MCF 10A (cell line): Measurements from ENCODE around the gene KIFBP. TPM values are rescaled to one million over a fixed set of nuclear protein-coding genes. Genes with fewer than 3 reads are reported as not detected.
"Not testable (repeated sequence)": the region's sequence is repeated elsewhere in the genome, so short reads cannot be mapped to it uniquely, and the experiment has no call there.

ENCODE experiments used
- Bru-seq: library from RNA; stranded (reverse); fragments of 400-500 nt; gene quantifications from one replicate; lab custom pipeline; 2021; lab: Mats Ljungman, UMichigan
- BruChase-seq, 2 experiments: library from RNA; stranded (reverse); fragments of 400-500 nt; gene quantifications; one replicate each; lab custom pipeline; 2021; lab: Mats Ljungman, UMichigan
- BruUV-seq: library from RNA; stranded (reverse); fragments of 400-500 nt; replicated peaks from 2 replicates; lab custom pipeline; 2021; lab: Mats Ljungman, UMichigan
- CTCF ChIA-PET: fragments of 300-600 bp; sonication (Branson Sonifier 250); formaldehyde crosslinking; extraction: SDS; loops from one replicate; lab custom pipeline; 2021; ENCODE audit warnings: antibody characterized with exemption, inconsistent platforms; lab: Yijun Ruan, JAX
- POLR2A ChIA-PET: fragments of 300-600, 350-650 bp; sonication (Branson Sonifier 250); formaldehyde crosslinking; extraction: SDS; loops from one replicate; lab custom pipeline; 2020; ENCODE audit warnings: antibody characterized with exemption, inconsistent platforms; lab: Yijun Ruan, JAX
- DNase-seq: peaks from one replicate; pipeline ENCODE4 v3.0.0-alpha.2; 2018; ENCODE audit not compliant: unreplicated experiment
- H3K27ac Mint-ChIP-seq: one replicate; pipeline ENCODE4 v1.8.0; 2022; ENCODE audit warnings: mild to moderate bottlenecking, low read depth, mixed read lengths; ENCODE audit not compliant: unreplicated experiment
- H3K27me3 Mint-ChIP-seq: one replicate; pipeline ENCODE4 v1.8.0; 2022; ENCODE audit warnings: mixed read lengths; ENCODE audit not compliant: insufficient read depth, unreplicated experiment
- H3K36me3 Mint-ChIP-seq: one replicate; pipeline ENCODE4 v1.8.0; 2022; ENCODE audit warnings: mild to moderate bottlenecking, moderate library complexity, mixed read lengths; ENCODE audit not compliant: insufficient read depth, unreplicated experiment
- H3K4me1 Mint-ChIP-seq: one replicate; pipeline ENCODE4 v1.8.0; 2022; ENCODE audit warnings: mixed read lengths; ENCODE audit not compliant: insufficient read depth, unreplicated experiment
- H3K4me3 Mint-ChIP-seq: one replicate; pipeline ENCODE4 v1.8.0; 2022; ENCODE audit warnings: mild to moderate bottlenecking, moderate library complexity, mixed read lengths; ENCODE audit not compliant: unreplicated experiment
- H3K9me3 Mint-ChIP-seq: one replicate; pipeline ENCODE4 v1.8.0; 2022; ENCODE audit warnings: mixed read lengths; ENCODE audit not compliant: unreplicated experiment
- CTCF ChIP-seq: fragments of 200-600 bp; IDR thresholded peaks from one replicate; pipeline ENCODE4 v1.8.0; 2022; ENCODE audit warnings: antibody characterized with exemption, mild to moderate bottlenecking; ENCODE audit not compliant: unreplicated experiment
- intact Hi-C: fragments of 100-400 bp; cut with micrococcal nuclease; formaldehyde crosslinking; loops from 2 replicates; pipeline ENCODE4 v1.14.1; 2022
- long read RNA-seq: library from polyadenylated mRNA; stranded (forward); transcript quantifications from one replicate; pipeline ENCODE4 v2.0.0, GENCODE V29; 2022
- total RNA-seq: library from RNA; stranded (reverse); gene quantifications from 2 replicates; pipeline ENCODE4 v1.2.3, GENCODE V29; 2022

Gene KIFBP
- total RNA-seq (20.9 and 23.2 TPM in 2 replicates), Bru-seq, nascent RNA (percentile 70 among the genes with signal in this experiment), BruChase-seq, experiment 1, labeled RNA remaining after a 6-hour chase (percentile 76 among the genes with signal in this experiment), BruChase-seq, experiment 2, labeled RNA remaining after a 2-hour chase (percentile 75 among the genes with signal in this experiment)
- long read RNA-seq, transcript KIF1BP-201 (7 exons, 2,544 nt): major isoform, 83 of 90 reads
- long read RNA-seq, partial matches to known transcripts: 3 of 90 reads
- long read RNA-seq, other reads (novel, unspliced or antisense): 2 of 90 reads

- intact Hi-C loops: no loop called here
- Mint-ChIP-seq H3K9me3 (no peaks in the 10 kb centered on the region), H3K4me1 (peaks cover 24% of the 10 kb centered on the region), H3K4me3 (peak within 1 kb of the TSS; percentile 98), H3K27ac (peak within 1 kb of the TSS; percentile 97), H3K27me3 (no peaks in the 10 kb centered on the region), H3K36me3 (peaks cover 30% of the 10 kb centered on the region)
- POLR2A ChIA-PET: interaction anchor here (0.6 to 3.4 kb wide), 10 partner anchors 8 to 136 kb away, joined by 3 to 38 read pairs (median 5); partner anchors contain the start of gene DDX21
- DNase-seq: peak; percentile 98
- BruUV-seq: TSS peak; percentile 14
- peak; percentile 26 for TF ChIP-seq CTCF
- CTCF ChIA-PET: interaction anchor here (0.6 to 4.2 kb wide), 11 partner anchors 12 to 521 kb away, joined by 3 to 32 read pairs (median 3); no protein-coding TSS in a partner anchor
Observed at GRCh38 chr10:68988530-68989316, at the start of gene KIFBP. Gene KIFBP (plus strand): TSS chr10:68988803. CDS start chr10:68988833, 30 bp downstream.

- no peaks in the 10 kb centered on the region for H3K27me3 Mint-ChIP-seq
- H3K4me3 Mint-ChIP-seq: no peak overlapping the region
- no peak for TF ChIP-seq CTCF
- H3K9me3 Mint-ChIP-seq: no peaks in the 10 kb centered on the region
- H3K27ac Mint-ChIP-seq: no peak overlapping the region
- intact Hi-C loops: no loop called here
- BruUV-seq: no TSS peak
- peaks cover 68% of the 10 kb centered on the region for H3K36me3 Mint-ChIP-seq
- ChIA-PET CTCF (interaction anchor here (0.6 kb wide), 2 partner anchors 333 to 399 kb away, joined by 3 to 4 read pairs; no protein-coding TSS in a partner anchor), POLR2A (interaction anchor here (0.7 to 1.1 kb wide), 3 partner anchors 11 to 230 kb away, joined by 3 read pairs; partner anchors contain the start of gene DDX21)
- no peak for DNase-seq
- H3K4me1 Mint-ChIP-seq: no peaks in the 10 kb centered on the region
Observed at GRCh38 chr10:68938884-68939283, 49.7 kb upstream of the KIFBP start.

GRCh38 chr10:68940917-68941316 is 47.7 kb upstream of the KIFBP start:
- DNase-seq, H3K4me3 Mint-ChIP-seq, BruUV-seq, H3K27ac Mint-ChIP-seq, POLR2A ChIA-PET, H3K4me1 Mint-ChIP-seq, intact Hi-C loops, H3K27me3 Mint-ChIP-seq, H3K9me3 Mint-ChIP-seq: not testable (repeated sequence)
- CTCF ChIA-PET: interaction anchor here (0.6 to 0.7 kb wide), 2 partner anchors 16 to 202 kb away, joined by 3 read pairs; no protein-coding TSS in a partner anchor
- H3K36me3 Mint-ChIP-seq: peaks cover 65% of the 10 kb centered on the region

GRCh38 chr10:68950598-68950997 is 38.0 kb upstream of the KIFBP start:
- H3K9me3 Mint-ChIP-seq: no peaks in the 10 kb centered on the region
- H3K4me3 Mint-ChIP-seq: no peak overlapping the region
- peaks cover 4% of the 10 kb centered on the region for H3K36me3 Mint-ChIP-seq
- CTCF ChIA-PET: no interaction called here
- intact Hi-C loops: no loop called here
- POLR2A ChIA-PET: no interaction called here
- no peaks in the 10 kb centered on the region for H3K27me3 Mint-ChIP-seq
- no peak for DNase-seq
- H3K4me1 Mint-ChIP-seq: no peaks in the 10 kb centered on the region
- TF ChIP-seq CTCF: no peak
- H3K27ac Mint-ChIP-seq: no peak overlapping the region
- BruUV-seq: no TSS peak
